Measurements from ENCODE around the gene CCDC198.

CCDC198 gene

GRCh38 chr14:57493467-57494181 is at the start of gene CCDC198:
TSS of gene CCDC198 (minus strand) at chr14:57493857. CDS start at chr14:57493715, 142 bp downstream.
- TF ChIP-seq JUND (IDR thresholded peaks at IDR 0.05; ENCODE audit: low read depth), result no peak
- DNase-seq (ENCODE audit: low read depth in 1 of 2, low spot score in 1 of 2), result no peak
- in situ Hi-C loops (cut with HindIII; ENCODE audit: low pct_unique_long_range_greater_than_20kb, low sequenced_read_pairs), result no loop called here

GRCh38 chr14:57533214-57533613 is 39.6 kb upstream of the CCDC198 start:
- in situ Hi-C loops (cut with HindIII; ENCODE audit: low pct_unique_long_range_greater_than_20kb, low sequenced_read_pairs), result no loop called here
- TF ChIP-seq JUND (IDR thresholded peaks at IDR 0.05; ENCODE audit: low read depth), result no peak
- DNase-seq (ENCODE audit: low read depth in 1 of 2, low spot score in 1 of 2), result peak in 1 of 2 experiments; percentile 53

- in situ Hi-C loops (cut with HindIII; ENCODE audit: low pct_unique_long_range_greater_than_20kb, low sequenced_read_pairs), result no loop called here
- TF ChIP-seq JUND (IDR thresholded peaks at IDR 0.05; ENCODE audit: low read depth), result no peak
Observed at GRCh38 chr14:57530571-57530970, 36.9 kb upstream of the CCDC198 start.

GRCh38 chr14:57526942-57527341 is 33.3 kb upstream of the CCDC198 start:
- no peak for TF ChIP-seq JUND (IDR thresholded peaks at IDR 0.05; ENCODE audit: low read depth)
- no peak for DNase-seq (ENCODE audit: low read depth in 1 of 2, low spot score in 1 of 2)
- in situ Hi-C loops (cut with HindIII; ENCODE audit: low pct_unique_long_range_greater_than_20kb, low sequenced_read_pairs), result no loop called here

More at GRCh38 chr14:57530571-57530970, 36.9 kb upstream of the CCDC198 start:
- no peak for DNase-seq (ENCODE audit: low read depth in 1 of 2, low spot score in 1 of 2)

GRCh38 chr14:57519043-57519442 is 25.4 kb upstream of the CCDC198 start:
- no peak for TF ChIP-seq JUND (IDR thresholded peaks at IDR 0.05; ENCODE audit: low read depth)
- in situ Hi-C loops (cut with HindIII; ENCODE audit: low pct_unique_long_range_greater_than_20kb, low sequenced_read_pairs), result no loop called here
- DNase-seq (ENCODE audit: low read depth in 1 of 2, low spot score in 1 of 2), result no peak

GRCh38 chr14:57512220-57512619 is 18.6 kb upstream of the CCDC198 start:
- no peak for TF ChIP-seq JUND (IDR thresholded peaks at IDR 0.05; ENCODE audit: low read depth)
- no peak for DNase-seq (ENCODE audit: low read depth in 1 of 2, low spot score in 1 of 2)
- in situ Hi-C loops (cut with HindIII; ENCODE audit: low pct_unique_long_range_greater_than_20kb, low sequenced_read_pairs), result no loop called here

- no peak for TF ChIP-seq JUND (IDR thresholded peaks at IDR 0.05; ENCODE audit: low read depth)
- no peak for DNase-seq (ENCODE audit: low read depth in 1 of 2, low spot score in 1 of 2)
- in situ Hi-C loops (cut with HindIII; ENCODE audit: low pct_unique_long_range_greater_than_20kb, low sequenced_read_pairs), result no loop called here
Observed at GRCh38 chr14:57508756-57509155, 15.1 kb upstream of the CCDC198 start.

- DNase-seq (ENCODE audit: low read depth in 1 of 2, low spot score in 1 of 2), result peak in 1 of 2 experiments; percentile 62
- no peak for TF ChIP-seq JUND (IDR thresholded peaks at IDR 0.05; ENCODE audit: low read depth)
- in situ Hi-C loops (cut with HindIII; ENCODE audit: low pct_unique_long_range_greater_than_20kb, low sequenced_read_pairs), result no loop called here
Observed at GRCh38 chr14:57502586-57503254, 9.1 kb upstream of the CCDC198 start.

GRCh38 chr14:57501039-57501557 is 7.4 kb upstream of the CCDC198 start:
- TF ChIP-seq JUND (IDR thresholded peaks at IDR 0.05; ENCODE audit: low read depth), result no peak
- DNase-seq (ENCODE audit: low read depth in 1 of 2, low spot score in 1 of 2), result peak in 1 of 2 experiments; percentile 29
- in situ Hi-C loops (cut with HindIII; ENCODE audit: low pct_unique_long_range_greater_than_20kb, low sequenced_read_pairs), result no loop called here

GRCh38 chr14:57498659-57499058 is 5.0 kb upstream of the CCDC198 start:
- no peak for DNase-seq (ENCODE audit: low read depth in 1 of 2, low spot score in 1 of 2)
- in situ Hi-C loops (cut with HindIII; ENCODE audit: low pct_unique_long_range_greater_than_20kb, low sequenced_read_pairs), result no loop called here
- TF ChIP-seq JUND (IDR thresholded peaks at IDR 0.05; ENCODE audit: low read depth), result no peak

- no peak for DNase-seq (ENCODE audit: low read depth in 1 of 2, low spot score in 1 of 2)
- TF ChIP-seq JUND (IDR thresholded peaks at IDR 0.05; ENCODE audit: low read depth), result no peak
- in situ Hi-C loops (cut with HindIII; ENCODE audit: low pct_unique_long_range_greater_than_20kb, low sequenced_read_pairs), result no loop called here
Observed at GRCh38 chr14:57498035-57498434, 4.4 kb upstream of the CCDC198 start.

- in situ Hi-C loops (cut with HindIII; ENCODE audit: low pct_unique_long_range_greater_than_20kb, low sequenced_read_pairs), result no loop called here
- no peak for TF ChIP-seq JUND (IDR thresholded peaks at IDR 0.05; ENCODE audit: low read depth)
- DNase-seq (ENCODE audit: low read depth in 1 of 2, low spot score in 1 of 2), result no peak
Observed at GRCh38 chr14:57495416-57495815, 1.8 kb upstream of the CCDC198 start.

GRCh38 chr14:57492859-57493258 is 798 bp downstream of the CCDC198 start:
- in situ Hi-C loops (cut with HindIII; ENCODE audit: low pct_unique_long_range_greater_than_20kb, low sequenced_read_pairs), result no loop called here
- TF ChIP-seq JUND (IDR thresholded peaks at IDR 0.05; ENCODE audit: low read depth), result no peak
- DNase-seq (ENCODE audit: low read depth in 1 of 2, low spot score in 1 of 2), result no peak
